Mesodermal cell (in vitro differentiated cells): ENCODE data around the gene C1orf115. TPM values are rescaled to one million over a fixed set of nuclear protein-coding genes. Genes with fewer than 3 reads are reported as not detected.

ENCODE experiments used
- H3K27ac ChIP-seq: 2 replicates; pipeline ENCODE4 v1.7.0; 2013; ENCODE audit warnings: mild to moderate bottlenecking, low read depth, low read length, moderate library complexity; ENCODE audit not compliant: severe bottlenecking
- H3K36me3 ChIP-seq: 2 replicates; pipeline ENCODE4 v1.7.1; 2013; ENCODE audit warnings: mild to moderate bottlenecking, low read length, moderate library complexity; ENCODE audit not compliant: control insufficient read depth, insufficient read depth
- H3K4me1 ChIP-seq: one replicate; pipeline ENCODE4 v1.7.1; 2013; ENCODE audit warnings: mild to moderate bottlenecking, low read length; ENCODE audit not compliant: insufficient read depth, control insufficient read depth, poor library complexity, severe bottlenecking
- H3K4me3 ChIP-seq: 2 replicates; pipeline ENCODE4 v1.7.0; 2013; ENCODE audit warnings: low read length, control low read depth, mild to moderate bottlenecking; ENCODE audit not compliant: insufficient read depth, poor library complexity, severe bottlenecking; ENCODE audit errors: extremely low read depth
- H3K9me3 ChIP-seq: 2 replicates; pipeline ENCODE4 v1.7.1; 2013; ENCODE audit warnings: mild to moderate bottlenecking, low read length, moderate library complexity; ENCODE audit not compliant: control insufficient read depth
- WGBS, 2 experiments: methylation state at CpG; one replicate each; pipeline ENCODE4 v1.1.5; 2013; ENCODE audit warnings: missing lambda C conversion rate in 2 of 2; ENCODE audit not compliant: insufficient coverage in 2 of 2; 5-methylcytosine and 5-hydroxymethylcytosine counted together
- polyA plus RNA-seq, 2 experiments: library from polyadenylated mRNA; stranded (reverse); fragments of 50-300 nt; gene quantifications; one replicate each; pipeline ENCODE4 v1.2.3, GENCODE V29; 2013

The C1orf115 gene
- polyA plus RNA-seq (2013, experiment 1 of 2) = 2.1 TPM
- 1.1 TPM for polyA plus RNA-seq (2013, experiment 2 of 2)

GRCh38 chr1:220690140-220691052 lies at the start of gene C1orf115:
Gene C1orf115, plus strand, starts transcription at chr1:220690363. Its CDS starts 40 bp downstream, at chr1:220690403.
- Histone ChIP-seq H3K9me3 (no peaks in the 10 kb centered on the region), H3K27ac (no peak within 1 kb of the TSS), H3K36me3 (no peaks in the 10 kb centered on the region), H3K4me3 (peak within 1 kb of the TSS; percentile 59), H3K4me1 (no peaks in the 10 kb centered on the region)
- 0 to 3% methylated on average over 70 to 76 of the region's 96 CpGs for WGBS, 2 experiments

- H3K4me3 ChIP-seq = no peak overlapping the region
- no peaks in the 10 kb centered on the region for H3K9me3 ChIP-seq
- H3K27ac ChIP-seq = no peak overlapping the region
- 94 to 100% methylated on average over 1 to 2 of the region's 4 CpGs for WGBS, 2 experiments
- H3K36me3 ChIP-seq = peaks cover 24% of the 10 kb centered on the region
- no peaks in the 10 kb centered on the region for H3K4me1 ChIP-seq
These were observed 47.9 kb upstream of the C1orf115 start for GRCh38 chr1:220642285-220642684.

GRCh38 chr1:220652995-220653394 lies 37.2 kb upstream of the C1orf115 start:
- no peaks in the 10 kb centered on the region for H3K9me3 ChIP-seq
- H3K4me1 ChIP-seq = no peaks in the 10 kb centered on the region
- no peak overlapping the region for H3K27ac ChIP-seq
- H3K4me3 ChIP-seq = no peak overlapping the region
- 91 to 93% methylated on average over 10 to 11 of the region's 13 CpGs for WGBS, 2 experiments
- peaks cover 9% of the 10 kb centered on the region for H3K36me3 ChIP-seq

GRCh38 chr1:220655509-220655908 lies 34.7 kb upstream of the C1orf115 start:
- H3K4me1 ChIP-seq = no peaks in the 10 kb centered on the region
- H3K27ac ChIP-seq = no peak overlapping the region
- 100% methylated on average over 1 of the region's 1 CpG for WGBS, 2 experiments
- H3K36me3 ChIP-seq = peaks cover 9% of the 10 kb centered on the region
- no peak overlapping the region for H3K4me3 ChIP-seq
- no peaks in the 10 kb centered on the region for H3K9me3 ChIP-seq

GRCh38 chr1:220655961-220656740 lies 34.0 kb upstream of the C1orf115 start:
- Histone ChIP-seq H3K36me3 (peaks cover 9% of the 10 kb centered on the region), H3K4me1 (no peaks in the 10 kb centered on the region), H3K9me3 (no peaks in the 10 kb centered on the region), H3K27ac (no peak overlapping the region), H3K4me3 (no peak overlapping the region)

- Histone ChIP-seq H3K36me3 (peaks cover 4% of the 10 kb centered on the region), H3K4me3 (no peak overlapping the region), H3K27ac (no peak overlapping the region), H3K9me3 (no peaks in the 10 kb centered on the region), H3K4me1 (no peaks in the 10 kb centered on the region)
- 87 to 93% methylated on average over 3 of the region's 3 CpGs for WGBS, 2 experiments
These were observed 23.8 kb upstream of the C1orf115 start for GRCh38 chr1:220666349-220666748.

- Histone ChIP-seq H3K4me1 (no peaks in the 10 kb centered on the region), H3K4me3 (no peak overlapping the region), H3K36me3 (no peaks in the 10 kb centered on the region), H3K27ac (no peak overlapping the region), H3K9me3 (no peaks in the 10 kb centered on the region)
- WGBS, 2 experiments = no CpG with 5 or more reads among the region's 1 CpG
These were observed 21.2 kb upstream of the C1orf115 start for GRCh38 chr1:220669005-220669404.

GRCh38 chr1:220670365-220670764 lies 19.8 kb upstream of the C1orf115 start:
- H3K9me3 ChIP-seq = no peaks in the 10 kb centered on the region

GRCh38 chr1:220673921-220674320 lies 16.2 kb upstream of the C1orf115 start:
- WGBS, 2 experiments = 100% methylated on average over 1 of the region's 1 CpG
- Histone ChIP-seq H3K4me1 (no peaks in the 10 kb centered on the region), H3K9me3 (no peaks in the 10 kb centered on the region), H3K36me3 (no peaks in the 10 kb centered on the region), H3K4me3 (no peak overlapping the region), H3K27ac (no peak overlapping the region)

More at GRCh38 chr1:220670365-220670764, 19.8 kb upstream of the C1orf115 start:
- Histone ChIP-seq H3K4me3 (no peak overlapping the region), H3K36me3 (no peaks in the 10 kb centered on the region), H3K4me1 (no peaks in the 10 kb centered on the region), H3K27ac (no peak overlapping the region)

- H3K4me1 ChIP-seq = no peaks in the 10 kb centered on the region
- WGBS, 2 experiments = 86% methylated on average over 1 of the region's 2 CpGs; no CpG with 5 or more reads in 1 of the 2 experiments
- H3K36me3 ChIP-seq = no peaks in the 10 kb centered on the region
- no peak overlapping the region for H3K27ac ChIP-seq
- no peak overlapping the region for H3K4me3 ChIP-seq
- H3K9me3 ChIP-seq = no peaks in the 10 kb centered on the region
These were observed 12.9 kb upstream of the C1orf115 start for GRCh38 chr1:220677251-220677650.
